ENCODE measurements around the gene SHANK1.

Gene SHANK1

DNA sequence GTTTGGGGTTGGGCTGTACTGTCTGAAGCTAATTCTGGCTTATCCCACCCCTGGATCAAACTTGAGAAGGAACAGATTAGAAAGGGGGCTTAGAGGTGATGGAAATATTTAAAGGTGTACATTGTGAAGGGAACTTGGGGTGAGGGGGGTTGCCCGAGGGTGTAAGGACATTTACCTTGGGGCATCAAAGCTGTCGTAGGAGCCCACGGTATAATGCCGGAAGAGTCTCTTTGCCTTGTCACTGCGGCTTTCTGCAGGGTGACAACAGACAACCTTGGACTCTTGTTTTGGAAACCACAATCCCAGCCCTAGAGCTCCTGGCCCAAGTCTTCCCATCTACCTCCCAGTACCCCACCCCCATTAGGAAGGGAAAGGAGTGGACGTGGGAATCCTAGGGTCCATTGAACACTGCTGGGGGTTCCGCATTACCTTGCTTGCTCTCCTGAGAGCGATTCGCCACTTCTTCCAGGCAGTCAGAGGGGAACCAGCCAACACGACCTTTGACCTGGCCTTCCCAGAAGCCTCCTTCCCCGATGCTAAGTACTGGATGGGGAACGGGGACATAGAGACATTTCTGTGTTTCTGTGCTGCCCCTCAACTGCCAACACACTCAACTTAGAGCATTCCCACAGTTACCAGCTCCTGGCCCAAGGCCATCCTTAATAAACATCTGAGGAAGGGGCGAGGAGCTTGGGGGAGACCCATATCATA, 22.0 kb downstream of the SHANK1 start:
- no peaks in the 10 kb centered on the region for H3K36me3 ChIP-seq (ENCODE audit: control insufficient read depth, insufficient read depth, low read length)
- H3K9me3 ChIP-seq (ENCODE audit: control insufficient read depth, insufficient read depth, low read length): no peaks in the 10 kb centered on the region; the same call in 1 of the 2 replicates
- no peak overlapping the region for H3K27ac ChIP-seq (ENCODE audit: low read depth, low read length)
- peaks cover 76% of the 10 kb centered on the region for H3K27me3 ChIP-seq (ENCODE audit: control insufficient read depth, insufficient read depth, low read length)
- H3K4me3 ChIP-seq (ENCODE audit: low read depth, low read length): no peak overlapping the region
- H3K9ac ChIP-seq (ENCODE audit: low read depth, low read length): no peak overlapping the region
- peaks cover 9% of the 10 kb centered on the region; the same call in 1 of the 2 replicates for H3K4me1 ChIP-seq (ENCODE audit: control insufficient read depth, insufficient read depth, low read length)

GRCh38 chr19:50696094-50696483, 23.5 kb downstream of the SHANK1 start:
- Histone ChIP-seq H3K27me3 (ENCODE audit: control insufficient read depth, insufficient read depth, low read length) (peaks cover 87% of the 10 kb centered on the region), H3K9me3 (ENCODE audit: control insufficient read depth, insufficient read depth, low read length) (no peaks in the 10 kb centered on the region; the same call in 1 of the 2 replicates), H3K9ac (ENCODE audit: low read depth, low read length) (no peak overlapping the region), H3K36me3 (ENCODE audit: control insufficient read depth, insufficient read depth, low read length) (no peaks in the 10 kb centered on the region), H3K27ac (ENCODE audit: low read depth, low read length) (no peak overlapping the region), H3K4me1 (ENCODE audit: control insufficient read depth, insufficient read depth, low read length) (peaks cover 9% of the 10 kb centered on the region; the same call in 1 of the 2 replicates), H3K4me3 (ENCODE audit: low read depth, low read length) (peak overlapping the region; percentile 62; the same call in 1 of the 2 replicates)

- Histone ChIP-seq H3K9ac (ENCODE audit: low read depth, low read length) (no peak overlapping the region), H3K27me3 (ENCODE audit: control insufficient read depth, insufficient read depth, low read length) (peaks cover 88% of the 10 kb centered on the region), H3K27ac (ENCODE audit: low read depth, low read length) (no peak overlapping the region), H3K9me3 (ENCODE audit: control insufficient read depth, insufficient read depth, low read length) (no peaks in the 10 kb centered on the region), H3K4me3 (ENCODE audit: low read depth, low read length) (peak overlapping the region; percentile 62), H3K4me1 (ENCODE audit: control insufficient read depth, insufficient read depth, low read length) (peaks cover 9% of the 10 kb centered on the region; the same call in 1 of the 2 replicates), H3K36me3 (ENCODE audit: control insufficient read depth, insufficient read depth, low read length) (no peaks in the 10 kb centered on the region)
Measured at GRCh38 chr19:50695251-50696093, 24.1 kb downstream of the SHANK1 start.

DNA sequence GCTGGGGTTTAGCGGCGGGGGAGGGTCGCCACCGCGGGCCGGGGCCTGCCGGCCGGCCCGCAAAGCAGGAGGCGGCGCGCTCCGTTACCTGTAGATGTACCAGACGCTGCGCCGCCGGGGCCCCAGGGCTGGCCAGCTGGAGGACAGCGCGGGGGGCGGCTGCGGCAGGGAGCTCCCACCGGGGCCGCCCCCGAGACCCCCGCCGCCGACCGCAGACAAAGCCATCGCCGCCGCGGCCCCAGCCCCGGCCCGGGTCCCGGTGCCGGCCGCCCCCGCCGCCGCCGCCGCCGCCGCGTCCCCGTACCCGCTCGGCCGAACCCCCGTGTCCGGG, 24.8 kb downstream of the SHANK1 start:
- no peak overlapping the region for H3K27ac ChIP-seq (ENCODE audit: low read depth, low read length)
- H3K4me3 ChIP-seq (ENCODE audit: low read depth, low read length): peak overlapping the region; percentile 42
- H3K9ac ChIP-seq (ENCODE audit: low read depth, low read length): no peak overlapping the region
- no peaks in the 10 kb centered on the region for H3K9me3 ChIP-seq (ENCODE audit: control insufficient read depth, insufficient read depth, low read length)
- H3K27me3 ChIP-seq (ENCODE audit: control insufficient read depth, insufficient read depth, low read length): peaks cover 88% of the 10 kb centered on the region
- peaks cover 9% of the 10 kb centered on the region; the same call in 1 of the 2 replicates for H3K4me1 ChIP-seq (ENCODE audit: control insufficient read depth, insufficient read depth, low read length)
- no peaks in the 10 kb centered on the region for H3K36me3 ChIP-seq (ENCODE audit: control insufficient read depth, insufficient read depth, low read length)

- Histone ChIP-seq H3K4me3 (ENCODE audit: low read depth, low read length) (peak overlapping the region; percentile 42), H3K27ac (ENCODE audit: low read depth, low read length) (no peak overlapping the region), H3K9ac (ENCODE audit: low read depth, low read length) (no peak overlapping the region), H3K27me3 (ENCODE audit: control insufficient read depth, insufficient read depth, low read length) (peaks cover 84% of the 10 kb centered on the region), H3K36me3 (ENCODE audit: control insufficient read depth, insufficient read depth, low read length) (no peaks in the 10 kb centered on the region), H3K4me1 (ENCODE audit: control insufficient read depth, insufficient read depth, low read length) (peaks cover 9% of the 10 kb centered on the region; the same call in 1 of the 2 replicates), H3K9me3 (ENCODE audit: control insufficient read depth, insufficient read depth, low read length) (no peaks in the 10 kb centered on the region)
Measured at GRCh38 chr19:50693064-50693975, 26.3 kb downstream of the SHANK1 start.

- H3K4me1 ChIP-seq (ENCODE audit: control insufficient read depth, insufficient read depth, low read length): peaks cover 9% of the 10 kb centered on the region; the same call in 1 of the 2 replicates
- peaks cover 81% of the 10 kb centered on the region for H3K27me3 ChIP-seq (ENCODE audit: control insufficient read depth, insufficient read depth, low read length)
- no peaks in the 10 kb centered on the region for H3K9me3 ChIP-seq (ENCODE audit: control insufficient read depth, insufficient read depth, low read length)
- no peaks in the 10 kb centered on the region for H3K36me3 ChIP-seq (ENCODE audit: control insufficient read depth, insufficient read depth, low read length)
- no peak overlapping the region for H3K4me3 ChIP-seq (ENCODE audit: low read depth, low read length)
- no peak overlapping the region for H3K9ac ChIP-seq (ENCODE audit: low read depth, low read length)
- no peak overlapping the region for H3K27ac ChIP-seq (ENCODE audit: low read depth, low read length)
Measured at GRCh38 chr19:50690439-50690838, 29.2 kb downstream of the SHANK1 start.

- Histone ChIP-seq H3K27ac (ENCODE audit: low read depth, low read length) (no peak overlapping the region), H3K4me3 (ENCODE audit: low read depth, low read length) (no peak overlapping the region), H3K36me3 (ENCODE audit: control insufficient read depth, insufficient read depth, low read length) (no peaks in the 10 kb centered on the region), H3K27me3 (ENCODE audit: control insufficient read depth, insufficient read depth, low read length) (peaks cover 85% of the 10 kb centered on the region), H3K9me3 (ENCODE audit: control insufficient read depth, insufficient read depth, low read length) (no peaks in the 10 kb centered on the region), H3K4me1 (ENCODE audit: control insufficient read depth, insufficient read depth, low read length) (peaks cover 3% of the 10 kb centered on the region; the same call in 1 of the 2 replicates), H3K9ac (ENCODE audit: low read depth, low read length) (no peak overlapping the region)
Measured at GRCh38 chr19:50688766-50689165, 30.8 kb downstream of the SHANK1 start.

GRCh38 chr19:50686310-50687032, 33.1 kb downstream of the SHANK1 start:
- Histone ChIP-seq H3K36me3 (ENCODE audit: control insufficient read depth, insufficient read depth, low read length) (no peaks in the 10 kb centered on the region), H3K27ac (ENCODE audit: low read depth, low read length) (no peak overlapping the region), H3K4me3 (ENCODE audit: low read depth, low read length) (peak overlapping the region; percentile 47; the same call in 1 of the 2 replicates), H3K9me3 (ENCODE audit: control insufficient read depth, insufficient read depth, low read length) (no peaks in the 10 kb centered on the region), H3K4me1 (ENCODE audit: control insufficient read depth, insufficient read depth, low read length) (no peaks in the 10 kb centered on the region), H3K27me3 (ENCODE audit: control insufficient read depth, insufficient read depth, low read length) (peaks cover 79% of the 10 kb centered on the region), H3K9ac (ENCODE audit: low read depth, low read length) (no peak overlapping the region)

DNA sequence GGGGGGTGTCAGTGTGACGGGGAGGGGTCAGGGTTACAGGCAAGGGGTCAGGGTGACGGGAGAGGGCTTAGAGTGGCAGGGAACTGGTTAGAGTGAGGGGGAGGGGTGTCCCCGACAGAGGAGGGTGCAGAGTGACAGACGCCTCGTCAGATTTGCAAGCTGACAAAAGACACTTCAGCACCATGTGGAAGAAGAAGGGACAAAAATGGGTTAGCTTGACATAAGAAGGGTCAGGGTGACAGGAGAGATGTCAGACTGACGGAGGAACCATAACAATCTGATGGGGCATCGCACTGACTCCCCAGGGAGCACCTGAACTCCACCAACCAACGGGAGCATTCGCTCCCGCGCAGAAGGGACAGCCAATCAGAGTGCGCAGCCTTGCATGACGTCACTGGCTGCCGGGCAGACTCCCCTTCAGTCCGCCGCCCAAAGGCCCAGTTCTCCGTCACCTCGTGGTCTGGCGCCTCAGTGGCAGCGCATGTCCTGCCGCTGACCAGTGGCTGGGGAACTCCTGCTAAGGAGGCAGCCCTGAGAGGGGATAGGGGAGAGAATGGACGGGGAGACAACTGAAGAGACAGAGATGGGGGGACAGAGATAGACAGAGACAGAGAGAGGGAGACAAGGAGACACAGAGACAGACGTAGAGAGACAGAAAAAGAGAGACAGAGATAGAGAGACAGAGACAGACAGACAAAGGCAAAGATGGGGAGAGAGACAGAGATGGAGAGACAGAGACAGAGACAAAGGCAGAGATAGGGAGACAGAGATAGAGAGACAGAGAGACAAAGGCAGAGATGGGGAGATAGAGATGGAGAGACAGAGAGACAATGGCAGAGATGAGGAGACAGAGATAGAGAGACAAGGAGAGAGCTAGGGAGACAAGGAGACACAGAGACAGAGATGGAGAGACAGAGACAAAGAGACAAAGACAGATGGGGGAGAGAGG, 40.2 kb downstream of the SHANK1 start:
- Histone ChIP-seq H3K27me3 (ENCODE audit: control insufficient read depth, insufficient read depth, low read length) (peaks cover 39% of the 10 kb centered on the region), H3K27ac (ENCODE audit: low read depth, low read length) (no peak overlapping the region), H3K9me3 (ENCODE audit: control insufficient read depth, insufficient read depth, low read length) (no peaks in the 10 kb centered on the region), H3K4me3 (ENCODE audit: low read depth, low read length) (no peak overlapping the region), H3K9ac (ENCODE audit: low read depth, low read length) (no peak overlapping the region), H3K4me1 (ENCODE audit: control insufficient read depth, insufficient read depth, low read length) (peaks cover 5% of the 10 kb centered on the region), H3K36me3 (ENCODE audit: control insufficient read depth, insufficient read depth, low read length) (no peaks in the 10 kb centered on the region)

All from HUES48 (cell line).